GM19463 (cell line): Measurements from ENCODE around the gene CCDC85A.
"Not testable (repeated sequence)": the region's sequence is repeated elsewhere in the genome, so short reads cannot be mapped to it uniquely, and the experiment has no call there.

Experiments
- ATAC-seq: cut with Tn5 transposase; IDR thresholded peaks from one replicate; pipeline ENCODE4 v1.9.1; 2021; ENCODE audit warnings: mild to moderate bottlenecking, moderate library complexity; ENCODE audit not compliant: unreplicated experiment

CCDC85A gene

GRCh38 chr2:56183643-56184499 is at the start of gene CCDC85A:
CCDC85A (plus strand) TSS chr2:56183990; CDS start chr2:56184625, 635 bp downstream.
- peak; percentile 93 for ATAC-seq

GRCh38 chr2:56134861-56135260 is 48.9 kb upstream of the CCDC85A start:
- no peak for ATAC-seq

GRCh38 chr2:56142497-56143061 is 41.2 kb upstream of the CCDC85A start:
- not testable (repeated sequence) for ATAC-seq

DNA sequence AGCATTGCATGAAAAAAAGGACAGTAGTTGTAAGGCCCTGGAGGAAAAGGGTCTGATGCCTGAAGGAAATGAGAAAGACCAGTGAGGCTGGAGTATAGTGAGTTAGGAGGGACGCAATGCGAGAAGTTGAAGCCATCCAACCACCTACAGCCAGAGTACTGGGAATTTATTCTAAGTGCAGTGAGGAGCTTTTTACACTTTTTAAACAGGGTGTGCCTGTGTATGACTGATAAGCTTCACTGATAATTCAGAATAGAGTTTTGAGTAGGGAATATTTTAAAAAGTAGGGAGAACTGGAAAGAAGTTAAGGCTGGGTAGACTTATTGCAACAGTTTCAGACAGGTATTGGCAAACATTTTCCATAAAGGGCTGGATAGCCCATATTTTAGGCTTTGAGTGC is 35.9 kb upstream of the CCDC85A start:
- no peak for ATAC-seq

DNA sequence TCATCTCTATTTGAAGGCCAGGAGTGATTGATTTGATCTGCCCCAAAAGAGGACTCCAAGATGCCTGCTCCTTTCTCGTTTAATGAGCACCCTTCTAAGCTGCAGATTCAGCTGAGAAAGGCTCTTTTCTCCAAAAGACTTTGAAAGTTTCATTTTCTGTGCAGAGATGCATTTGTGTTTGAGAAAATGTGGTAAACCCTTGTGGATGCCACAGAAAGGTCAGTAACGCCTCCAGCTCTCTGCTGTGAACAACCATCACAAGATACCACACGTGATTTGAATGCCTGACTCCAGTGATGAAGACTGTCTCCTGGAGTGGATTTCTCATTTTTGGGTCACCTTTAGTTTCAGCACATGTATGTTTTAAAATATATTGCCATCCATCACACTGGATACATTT is 35.0 kb upstream of the CCDC85A start:
- ATAC-seq: no peak

DNA sequence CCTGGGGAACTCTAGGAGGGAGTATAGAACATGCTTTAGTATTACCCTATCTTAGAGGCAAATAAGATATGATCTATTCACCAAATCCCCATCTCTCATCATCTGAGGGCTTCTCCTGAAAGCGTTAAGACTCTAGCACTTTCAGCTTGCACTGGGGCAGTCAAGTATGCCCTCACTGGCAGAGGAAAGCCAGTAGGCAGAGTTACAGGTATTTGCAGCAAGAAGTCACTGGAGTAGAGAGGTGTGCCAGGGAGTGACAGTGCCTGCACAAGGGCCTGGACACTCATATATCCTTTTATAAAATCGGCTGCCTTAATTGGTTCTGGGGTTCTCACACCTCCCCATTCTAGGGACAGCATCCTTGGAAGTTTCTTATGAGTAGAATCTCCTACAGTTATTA is 31.9 kb upstream of the CCDC85A start:
- ATAC-seq: no peak

DNA sequence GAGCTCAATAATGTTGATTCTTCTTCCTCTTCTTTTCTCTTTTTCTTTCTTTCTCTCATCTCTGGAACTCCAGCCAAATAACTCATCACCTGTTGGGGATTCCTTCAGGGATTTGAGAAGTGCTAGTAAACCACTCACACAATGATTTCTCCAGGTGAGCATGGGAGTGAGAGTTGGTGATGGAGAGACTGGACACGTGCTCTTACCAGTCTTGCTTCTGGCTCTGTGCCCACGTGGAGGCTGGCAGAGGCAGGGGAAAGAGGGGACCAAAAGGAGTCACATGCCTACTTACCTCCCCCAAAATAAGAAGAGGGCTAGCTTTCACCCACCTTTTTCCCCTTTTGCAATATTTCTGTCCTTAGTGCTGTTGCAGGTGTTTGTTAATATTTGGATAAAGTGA is 28.6 kb upstream of the CCDC85A start:
- no peak for ATAC-seq

DNA sequence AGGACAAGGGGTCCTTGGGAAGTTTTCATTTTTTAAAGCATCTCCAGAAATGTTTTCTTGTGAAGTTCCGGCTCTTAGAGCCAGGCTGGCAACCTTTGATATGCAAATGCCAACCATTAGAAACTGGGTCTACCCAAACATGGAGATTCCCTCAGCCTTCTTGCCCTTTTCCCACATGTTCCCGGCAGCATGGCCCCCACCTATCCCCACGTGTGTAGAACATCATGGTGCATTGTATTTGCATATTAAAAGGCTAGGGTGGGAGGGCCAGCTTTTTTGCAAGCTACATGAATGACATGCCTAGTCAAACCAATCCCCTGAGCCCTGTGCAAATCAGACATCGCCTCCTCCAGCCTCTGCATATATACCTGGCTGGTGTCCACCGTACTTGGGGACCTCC is 23.9 kb upstream of the CCDC85A start:
- not testable (repeated sequence) for ATAC-seq

- ATAC-seq: no peak
These were observed 15.9 kb upstream of the CCDC85A start for GRCh38 chr2:56167616-56168562.

GRCh38 chr2:56169521-56169920 is 14.3 kb upstream of the CCDC85A start:
- ATAC-seq: no peak

DNA sequence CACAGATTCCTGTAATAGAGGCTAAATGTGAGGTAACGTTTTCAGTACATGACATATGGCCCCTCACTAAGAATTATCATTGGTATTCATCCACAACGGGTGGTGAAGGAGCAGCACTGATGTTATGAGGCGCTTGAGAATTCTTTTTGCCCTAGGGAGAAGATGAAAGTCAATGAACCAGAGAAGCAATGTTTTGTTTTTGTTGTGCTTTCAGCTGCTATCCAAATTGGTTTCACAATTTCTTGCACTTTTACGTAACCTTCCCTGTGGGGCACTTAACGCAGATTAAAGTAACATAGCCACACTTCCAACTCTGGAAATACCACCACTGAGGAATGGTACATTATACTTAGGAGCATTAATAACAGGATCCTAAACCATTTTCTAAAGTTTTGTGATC is 13.3 kb upstream of the CCDC85A start:
- ATAC-seq: no peak

DNA sequence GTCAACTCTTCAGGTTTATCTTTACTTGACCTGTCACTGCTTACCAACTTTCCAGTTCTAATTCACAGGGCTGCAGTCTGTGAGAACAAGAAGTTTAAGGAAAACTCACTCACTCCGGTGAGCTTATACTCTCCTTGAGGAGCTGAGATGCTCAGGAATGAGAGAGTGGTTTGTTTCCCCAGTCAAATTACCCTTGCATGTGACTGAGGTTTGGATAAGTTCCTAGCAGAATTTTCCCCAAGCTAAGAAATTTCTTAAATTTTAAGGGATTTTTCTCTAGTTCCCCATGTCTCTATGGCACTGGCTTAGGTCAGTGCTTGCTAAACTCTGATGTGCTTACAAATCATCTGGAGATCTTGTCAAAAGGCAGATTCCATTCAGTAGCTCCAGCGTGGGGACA is 12.8 kb upstream of the CCDC85A start:
- no peak for ATAC-seq

- no peak for ATAC-seq
These were observed 8.0 kb upstream of the CCDC85A start for GRCh38 chr2:56175779-56176178.

GRCh38 chr2:56177420-56178220 is 6.2 kb upstream of the CCDC85A start:
- ATAC-seq: peak; percentile 88

- ATAC-seq: no peak
These were observed 3.9 kb upstream of the CCDC85A start for GRCh38 chr2:56179931-56180330.

- ATAC-seq: no peak
These were observed 1.4 kb upstream of the CCDC85A start for GRCh38 chr2:56182420-56182819.

GRCh38 chr2:56184500-56185011 is 766 bp downstream of the CCDC85A start:
- ATAC-seq: no peak

DNA sequence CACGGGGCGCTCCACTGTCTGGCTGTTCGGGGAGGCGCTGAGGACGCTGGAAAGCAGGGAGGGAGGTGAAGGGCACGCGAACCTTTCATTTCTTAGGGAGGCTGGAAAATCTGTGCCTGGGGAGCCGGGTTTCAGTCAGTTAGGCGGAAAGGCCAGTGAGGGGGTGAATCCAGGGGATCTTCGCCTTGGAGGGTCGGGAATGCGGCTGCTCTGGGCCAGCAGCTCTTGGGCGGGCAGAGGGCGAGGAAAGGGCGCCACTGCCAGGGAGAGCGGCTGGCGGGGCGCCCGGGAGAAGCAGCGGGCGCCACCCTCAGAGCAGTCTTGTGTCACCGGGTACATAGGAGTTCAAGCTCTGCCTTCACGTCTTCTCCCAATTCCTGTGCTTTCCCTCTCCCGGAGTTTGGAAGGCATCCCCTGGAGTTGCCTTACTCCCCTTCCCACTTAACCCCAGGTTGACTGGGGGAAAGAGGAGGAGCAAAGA is 1.4 kb downstream of the CCDC85A start:
- no peak for ATAC-seq

GRCh38 chr2:56185582-56186046 is 1.8 kb downstream of the CCDC85A start:
- ATAC-seq: no peak

GRCh38 chr2:56191617-56192016 is 7.8 kb downstream of the CCDC85A start:
- ATAC-seq: no peak
